IMR-90 (cell line): ENCODE data around the gene UST. TPM values are rescaled to one million over a fixed set of nuclear protein-coding genes. Genes with fewer than 3 reads are reported as not detected.

ENCODE experiments used
- ATAC-seq: fragments of 200-7000 bp; cut with Tn5 transposase; 2 replicates; pipeline ENCODE4 v1.9.1; 2020; ENCODE audit warnings: low read depth, mild to moderate bottlenecking, moderate library complexity
- BruUV-seq: library from RNA; stranded (reverse); fragments of 400-500 nt; replicated peaks from 2 replicates; lab custom pipeline; 2021; lab: Mats Ljungman, UMichigan
- CTCF ChIA-PET: fragments of 300-600 bp; formaldehyde crosslinking; extraction: SDS; loops from one replicate; lab custom pipeline; 2021; ENCODE audit warnings: antibody characterized with exemption; lab: Yijun Ruan, JAX
- POLR2A ChIA-PET: fragments of 300-600 bp; sonication (Branson Sonifier 250); formaldehyde crosslinking; loops from one replicate; lab custom pipeline; 2022; ENCODE audit warnings: antibody characterized with exemption; ENCODE audit not compliant: unreplicated experiment; lab: Charles Lee
- DNase-seq: peaks from one replicate; pipeline ENCODE4 v3.0.0; 2013
- H2AFZ ChIP-seq: replicated peaks from 2 replicates; pipeline ENCODE3; 2013; ENCODE audit warnings: low read length, mild to moderate bottlenecking; ENCODE audit not compliant: poor library complexity
- H2AK5ac ChIP-seq: 2 replicates; pipeline ENCODE4 v1.6.1; 2013; ENCODE audit warnings: low read depth, low read length, inconsistent platforms
- H2AK9ac ChIP-seq: replicated peaks from 2 replicates; pipeline ENCODE3; 2013; ENCODE audit warnings: mild to moderate bottlenecking, low read depth, low read length, moderate library complexity; ENCODE audit not compliant: poor library complexity
- H2BK120ac ChIP-seq: 2 replicates; pipeline ENCODE4 v1.6.1; 2013; ENCODE audit warnings: low read depth, low read length, inconsistent platforms
- H2BK15ac ChIP-seq: 3 replicates; pipeline ENCODE4 v1.6.1; 2013; ENCODE audit warnings: low read depth, low read length, inconsistent platforms
- H2BK20ac ChIP-seq: 2 replicates; pipeline ENCODE4 v1.6.1; 2013; ENCODE audit warnings: low read depth, mild to moderate bottlenecking, inconsistent platforms, low read length, moderate library complexity
- H2BK5ac ChIP-seq: 2 replicates; pipeline ENCODE4 v1.6.1; 2013; ENCODE audit warnings: mild to moderate bottlenecking, low read depth, low read length, inconsistent platforms; ENCODE audit not compliant: poor library complexity, severe bottlenecking
- H3K14ac ChIP-seq: replicated peaks from 2 replicates; pipeline ENCODE4 v1.6.1; 2013; ENCODE audit warnings: low read depth, low read length, inconsistent platforms
- H3K18ac ChIP-seq: 2 replicates; pipeline ENCODE4 v1.6.1; 2013; ENCODE audit warnings: low read depth, low read length, control low read depth
- H3K23ac ChIP-seq: 2 replicates; pipeline ENCODE4 v1.6.1; 2013; ENCODE audit warnings: low read depth, low read length, inconsistent platforms
- H3K27ac ChIP-seq: 2 replicates; pipeline ENCODE4 v1.5.1; 2013; ENCODE audit warnings: mild to moderate bottlenecking, control low read depth, low read length; ENCODE audit not compliant: insufficient read depth
- H3K27me3 ChIP-seq: 2 replicates; pipeline ENCODE4 v1.6.1; 2013; ENCODE audit warnings: low read length; ENCODE audit not compliant: control insufficient read depth, insufficient read depth
- H3K36me3 ChIP-seq: 2 replicates; pipeline ENCODE4 v1.6.1; 2013; ENCODE audit warnings: low read length, mixed read lengths; ENCODE audit not compliant: control insufficient read depth, insufficient read depth
- H3K4ac ChIP-seq: 2 replicates; pipeline ENCODE4 v1.6.1; 2013; ENCODE audit warnings: low read depth, low read length, inconsistent platforms
- H3K4me1 ChIP-seq: 2 replicates; pipeline ENCODE4 v1.6.1; 2013; ENCODE audit warnings: low read length, mixed read lengths; ENCODE audit not compliant: control insufficient read depth, insufficient read depth
- H3K4me2 ChIP-seq: 2 replicates; pipeline ENCODE4 v1.6.1; 2013; ENCODE audit warnings: low read depth, mild to moderate bottlenecking, control low read depth, low read length, moderate library complexity
- H3K4me3 ChIP-seq: 2 replicates; pipeline ENCODE4 v1.5.1; 2013; ENCODE audit warnings: low read depth, mild to moderate bottlenecking, control low read depth, low read length, moderate library complexity; ENCODE audit not compliant: insufficient read depth
- H3K56ac ChIP-seq: 2 replicates; pipeline ENCODE4 v1.6.1; 2013; ENCODE audit warnings: low read length, inconsistent platforms; ENCODE audit not compliant: insufficient read depth; ENCODE audit errors: extremely low read depth
- H3K79me1 ChIP-seq, 2 experiments: 2 replicates each; pipeline ENCODE4 v1.6.1; 2013; ENCODE audit warnings: low read length in 2 of 2, inconsistent platforms in 1 of 2, low read depth in 1 of 2
- H3K9ac ChIP-seq: 2 replicates; pipeline ENCODE4 v1.6.1; 2013; ENCODE audit warnings: low read depth, low read length, control low read depth
- H3K9me1 ChIP-seq: 2 replicates; pipeline ENCODE4 v1.6.1; 2013; ENCODE audit warnings: low read length, inconsistent platforms; ENCODE audit not compliant: insufficient read depth
- H3K9me3 ChIP-seq: 2 replicates; pipeline ENCODE4 v1.6.1; 2013; ENCODE audit warnings: low read length; ENCODE audit not compliant: control insufficient read depth, insufficient read depth
- H4K20me1 ChIP-seq: 2 replicates; pipeline ENCODE4 v1.6.1; 2013; ENCODE audit warnings: low read length, inconsistent platforms; ENCODE audit not compliant: insufficient read depth
- H4K5ac ChIP-seq: 2 replicates; pipeline ENCODE4 v1.6.1; 2013; ENCODE audit warnings: mild to moderate bottlenecking, low read depth, low read length, control low read depth
- H4K8ac ChIP-seq, 2 experiments: 2 replicates each; pipeline ENCODE4 v1.6.1; 2013; ENCODE audit warnings: low read depth in 2 of 2, low read length in 2 of 2, control low read depth in 1 of 2, inconsistent platforms in 1 of 2
- H4K91ac ChIP-seq: 2 replicates; pipeline ENCODE4 v1.6.1; 2013; ENCODE audit warnings: low read depth, low read length, inconsistent platforms; ENCODE audit not compliant: insufficient read depth
- BHLHE40 ChIP-seq: fragments of 150-350 bp; IDR thresholded peaks from 2 replicates; pipeline ENCODE4 v1.6.1; 2016; ENCODE audit warnings: mild to moderate bottlenecking, low read depth, low read length
- CEBPB ChIP-seq: IDR thresholded peaks from 2 replicates; pipeline ENCODE4 v1.6.1; 2012; ENCODE audit warnings: low read depth, low read length, improper control_type of control experiment
- CTCF ChIP-seq: conservative IDR thresholded peaks from 2 replicates; pipeline ENCODE4 v1.5.1; 2012; ENCODE audit warnings: mild to moderate bottlenecking, low read depth, low read length, improper control_type of control experiment
- ELK1 ChIP-seq: fragments of 150-350 bp; IDR thresholded peaks from 2 replicates; pipeline ENCODE4 v1.6.1; 2016; ENCODE audit warnings: low read depth, mild to moderate bottlenecking, low read length, moderate library complexity, borderline replicate concordance
- FOS ChIP-seq: fragments of 150-350 bp; IDR thresholded peaks from 2 replicates; pipeline ENCODE4 v1.6.1; 2016; ENCODE audit warnings: low read depth, low read length
- MAFK ChIP-seq: IDR thresholded peaks from 2 replicates; pipeline ENCODE4 v1.6.1; 2012; ENCODE audit warnings: low read depth, low read length, improper control_type of control experiment
- NFE2L2 ChIP-seq: fragments of 150-350 bp; IDR thresholded peaks from 2 replicates; pipeline ENCODE4 v1.6.1; 2016; ENCODE audit warnings: low read depth, mild to moderate bottlenecking, low read length
- POLR2A ChIP-seq: IDR thresholded peaks from 2 replicates; pipeline ENCODE4 v1.6.1; 2012; ENCODE audit warnings: mild to moderate bottlenecking, low read depth, low read length
- RAD21 ChIP-seq: IDR thresholded peaks from 2 replicates; pipeline ENCODE4 v1.6.1; 2012; ENCODE audit warnings: low read length, improper control_type of control experiment
- RCOR1 ChIP-seq: IDR thresholded peaks from 2 replicates; pipeline ENCODE4 v1.6.1; 2012; ENCODE audit warnings: mild to moderate bottlenecking, low read length, improper control_type of control experiment; ENCODE audit not compliant: insufficient replicate concordance
- RFX5 ChIP-seq: IDR thresholded peaks from 2 replicates; pipeline ENCODE4 v1.8.0; 2012; ENCODE audit warnings: low read depth, mild to moderate bottlenecking, low read length, moderate library complexity
- SMC3 ChIP-seq: fragments of 150-350 bp; IDR thresholded peaks from 2 replicates; pipeline ENCODE4 v1.6.1; 2016; ENCODE audit warnings: low read depth, mild to moderate bottlenecking, antibody characterized with exemption, low read length, moderate library complexity
- WGBS, 2 experiments: methylation state at CpG; one replicate each; pipeline versions ENCODE4 v1.1.5 to v1.1.7; 2013; ENCODE audit warnings: missing lambda C conversion rate in 2 of 2; ENCODE audit not compliant: insufficient read length in 1 of 2; ENCODE audit errors: extremely low coverage in 2 of 2; 5-methylcytosine and 5-hydroxymethylcytosine counted together
- dilution Hi-C: fragments of 300-500 bp; cut with HindIII; formaldehyde crosslinking; loops from one replicate; pipeline ENCODE4 v1.14.3; 2018; ENCODE audit warnings: low sequenced_read_pairs; ENCODE audit not compliant: unreplicated experiment
- in situ Hi-C: fragments of 300-500 bp; cut with MboI; formaldehyde crosslinking; loops from 3 replicates; pipeline ENCODE4 v1.14.3; 2019; ENCODE audit warnings: low sequenced_read_pairs, inconsistent platforms, mixed read lengths
- intact Hi-C: fragments of 100-400 bp; cut with micrococcal nuclease; formaldehyde crosslinking; loops from 2 replicates; pipeline ENCODE4 v1.10.0; 2022
- polyA plus RNA-seq, 3 experiments: library from polyadenylated mRNA; depleted of rRNA; stranded (reverse); fragments of >200 nt; gene quantifications; 2 replicates each; pipeline ENCODE4 v1.2.3, GENCODE V29; 2012; ENCODE audit warnings: low replicate concordance in 1 of 3
- total RNA-seq: library from RNA; depleted of rRNA; stranded (reverse); fragments of >200 nt; gene quantifications from 2 replicates; pipeline ENCODE4 v1.2.3, GENCODE V29; 2012

Gene UST
- total and polyA plus RNA-seq, 2 of the 4 experiments (the other 2 are of a cell fraction): 7.7 to 13.8 TPM

- H3K23ac ChIP-seq: no peak overlapping the region
- ChIA-PET CTCF (no interaction called here), POLR2A (no interaction called here)
- no peak overlapping the region for H3K4me2 ChIP-seq
- dilution Hi-C loops: no loop called here
- no peak overlapping the region for H3K4ac ChIP-seq
- no peak overlapping the region; the same call in 1 of the 2 replicates for H2AK5ac ChIP-seq
- 80% methylated on average over 1 of the region's 3 CpGs; no CpG with 5 or more reads in 1 of the 2 experiments for WGBS, 2 experiments
- H3K36me3 ChIP-seq: no peaks in the 10 kb centered on the region
- H3K27me3 ChIP-seq: no peaks in the 10 kb centered on the region; the same call in 1 of the 2 replicates
- no TSS peak for BruUV-seq
- ATAC-seq: no peak
- H3K9me3 ChIP-seq: no peaks in the 10 kb centered on the region
- no peak overlapping the region for H2AK9ac ChIP-seq
- no peak overlapping the region for H3K9ac ChIP-seq
- H3K14ac ChIP-seq: no peak overlapping the region
- no peak overlapping the region for H3K56ac ChIP-seq
- H2BK5ac ChIP-seq: no peak overlapping the region
- no peak for DNase-seq
- H4K20me1 ChIP-seq: peaks cover 26% of the 10 kb centered on the region; the same call in 1 of the 2 replicates
- no peak overlapping the region for H2BK120ac ChIP-seq
- no peak overlapping the region for H4K91ac ChIP-seq
- no peak overlapping the region for H4K8ac ChIP-seq
- H3K79me1 ChIP-seq: peaks cover 27 to 37% of the 10 kb centered on the region in 2 experiments
- no peak overlapping the region for H3K27ac ChIP-seq
- H3K4me1 ChIP-seq: peaks cover 6% of the 10 kb centered on the region; the same call in 1 of the 2 replicates
- H4K5ac ChIP-seq: no peak overlapping the region
- no peak overlapping the region for H2BK20ac ChIP-seq
- no peak overlapping the region for H3K4me3 ChIP-seq
- H3K18ac ChIP-seq: no peak overlapping the region
- intact Hi-C loops: no loop called here
- no peak overlapping the region for H2BK15ac ChIP-seq
- no peak overlapping the region for H2AFZ ChIP-seq
- H3K9me1 ChIP-seq: peaks cover 11% of the 10 kb centered on the region
- in situ Hi-C loops: no loop called here
- TF ChIP-seq RCOR1 (no peak), CEBPB (no peak), POLR2A (no peak), ELK1 (no peak), NFE2L2 (no peak), SMC3 (no peak), MAFK (no peak), RAD21 (no peak), BHLHE40 (no peak), FOS (no peak), CTCF (no peak), RFX5 (no peak)
Observed at GRCh38 chr6:148850964-148851363, 104.1 kb downstream of the UST start.
